Stomach (tissue), 9 donors: ENCODE results near the gene PAH. TPM values are rescaled to one million over a fixed set of nuclear protein-coding genes. Genes with fewer than 3 reads are reported as not detected.

Experiments
- DNase-seq, 2 donors: peaks; one replicate each; pipeline versions ENCODE4 v3.0.0 to v3.0.0-alpha.2; 2013 to 2019
- H3K27ac ChIP-seq, 5 donors: fragments of 200-600 bp in 4 of 5; sonication (generic) in 4 of 5; one replicate each; pipeline ENCODE4 v1.5.1; 2013 to 2019; ENCODE audit warnings: mild to moderate bottlenecking in 1 of 5, moderate library complexity in 1 of 5
- H3K27me3 ChIP-seq, 3 donors: fragments of 200-600 bp; sonication (generic); one replicate each; pipeline ENCODE4 v1.5.1; 2017 to 2019; ENCODE audit warnings: mixed run types in 1 of 3
- H3K36me3 ChIP-seq, 4 donors: fragments of 200-600 bp; sonication (generic); 1 replicate in 3 of 4; 2 replicates in 1 of 4; pipeline ENCODE4 v1.5.1; 2016 to 2019
- H3K4me1 ChIP-seq, 4 donors: fragments of 200-600 bp; sonication (generic); one replicate each; pipeline ENCODE4 v1.5.1; 2016 to 2019
- H3K4me3 ChIP-seq, 4 donors: fragments of 200-600 bp; sonication (generic) in 3 of 4; one replicate each; pipeline ENCODE4 v1.5.1; 2016 to 2019; ENCODE audit warnings: mild to moderate bottlenecking in 1 of 4
- H3K9me3 ChIP-seq, 4 donors: fragments of 200-600 bp; sonication (generic); one replicate each; pipeline ENCODE4 v1.5.1; 2016 to 2019
- CTCF ChIP-seq, 7 experiments: fragments of 450-650 bp in 4 of 7; fragments of 200-600 bp in 3 of 7; sonication (generic) in 3 of 7; IDR thresholded peaks; one replicate each; pipeline ENCODE4 v1.5.1; 2016 to 2019; ENCODE audit warnings: antibody characterized with exemption in 7 of 7, control low read depth in 2 of 7, mild to moderate bottlenecking in 1 of 7
- EP300 ChIP-seq: sonication (generic); formaldehyde crosslinking; IDR thresholded peaks from one replicate; pipeline ENCODE4 v1.6.1; 2017; ENCODE audit warnings: antibody characterized with exemption
- POLR2A ChIP-seq, 4 donors: fragments of 450-650 bp; IDR thresholded peaks; one replicate each; pipeline ENCODE4 v1.6.1; 2016; ENCODE audit warnings: antibody characterized with exemption in 4 of 4, control low read depth in 2 of 4, mild to moderate bottlenecking in 1 of 4, moderate library complexity in 1 of 4
- POLR2AphosphoS5 ChIP-seq, 3 donors: sonication (generic); formaldehyde crosslinking; IDR thresholded peaks; one replicate each; pipeline ENCODE4 v1.6.1; 2016; ENCODE audit warnings: antibody characterized with exemption in 3 of 3
- whole genome bisulfite sequencing, 5 donors: extraction: QIAGEN DNeasy Blood & Tissue Kit in 3 of 5; methylation state at CpG; one replicate each; pipeline versions ENCODE4 v1.1.5 to v1.1.7; 2013 to 2018; 5-methylcytosine and 5-hydroxymethylcytosine counted together
- intact Hi-C: fragments of 100-400 bp; cut with DNase I; formaldehyde crosslinking; loops from one replicate; pipeline ENCODE4 v1.15.1; 2023; ENCODE audit warnings: low total_unique reads
- polyA plus RNA-seq, 3 donors: library from polyadenylated mRNA; stranded (reverse); fragments of 200-250 nt; gene quantifications; one replicate each; pipeline ENCODE4 v1.2.3, GENCODE V29; 2013
- total RNA-seq, 5 donors: library from RNA; depleted of rRNA; stranded (reverse); fragments of >200 nt; gene quantifications; one replicate each; pipeline versions ENCODE4 v1.1.0 to v1.2.3, GENCODE V29; 2014 to 2016
- donor health status: healthy with polysubstance abuse.
- donor health status: Bipolar disorder and iron deficiency.
- donor health status: healthy.

The PAH gene
- total and polyA plus RNA-seq, 8 donors: 0.08 to 1.1 TPM; not detected in 6

- Histone ChIP-seq H3K9me3 (no peaks in the 10 kb centered on the region), H3K4me1 (peaks cover 8 to 19% (median 12%) of the 10 kb centered on the region in 4 donors), H3K4me3 (no peak overlapping the region), H3K27ac (no peak overlapping the region), H3K36me3 (no peaks in the 10 kb centered on the region), H3K27me3 (peaks cover 7 to 94% (median 45%) of the 10 kb centered on the region in 3 donors)
- intact Hi-C loops: loop anchor here (5.0 to 10.0 kb wide), 2 partner anchors 554 to 596 kb away; no protein-coding TSS in a partner anchor
- DNase-seq: no peak
- TF ChIP-seq CTCF (IDR thresholded peaks at IDR 0.05) (no peak), EP300 (no peak), POLR2AphosphoS5 (IDR thresholded peaks at IDR 0.05) (no peak), POLR2A (IDR thresholded peaks at IDR 0.05) (no peak)
- 11 to 35% (median 17%) methylated on average over 13 to 21 of the region's 21 CpGs for WGBS, 5 donors
Observed at GRCh38 chr12:102950950-102951619, 34.0 kb upstream of the PAH start.

- Histone ChIP-seq H3K9me3 (no peaks in the 10 kb centered on the region), H3K4me3 (no peak overlapping the region), H3K27ac (no peak overlapping the region), H3K27me3 (peaks cover 7 to 93% (median 38%) of the 10 kb centered on the region in 3 donors), H3K4me1 (peaks cover 8 to 17% (median 10%) of the 10 kb centered on the region in 4 donors), H3K36me3 (no peaks in the 10 kb centered on the region)
- intact Hi-C loops: loop anchor here (5.0 to 10.0 kb wide), 2 partner anchors 554 to 597 kb away; no protein-coding TSS in a partner anchor
- WGBS, 5 donors: 5 to 9% (median 8%) methylated on average over 37 of the region's 37 CpGs
- TF ChIP-seq EP300 (no peak), CTCF (IDR thresholded peaks at IDR 0.05) (peak in 2 of 7 experiments; percentile 19 to 20), POLR2AphosphoS5 (IDR thresholded peaks at IDR 0.05) (no peak), POLR2A (IDR thresholded peaks at IDR 0.05) (no peak)
- DNase-seq: peak; percentile 45 to 71
Observed at GRCh38 chr12:102950107-102950949, 33.3 kb upstream of the PAH start.

DNA sequence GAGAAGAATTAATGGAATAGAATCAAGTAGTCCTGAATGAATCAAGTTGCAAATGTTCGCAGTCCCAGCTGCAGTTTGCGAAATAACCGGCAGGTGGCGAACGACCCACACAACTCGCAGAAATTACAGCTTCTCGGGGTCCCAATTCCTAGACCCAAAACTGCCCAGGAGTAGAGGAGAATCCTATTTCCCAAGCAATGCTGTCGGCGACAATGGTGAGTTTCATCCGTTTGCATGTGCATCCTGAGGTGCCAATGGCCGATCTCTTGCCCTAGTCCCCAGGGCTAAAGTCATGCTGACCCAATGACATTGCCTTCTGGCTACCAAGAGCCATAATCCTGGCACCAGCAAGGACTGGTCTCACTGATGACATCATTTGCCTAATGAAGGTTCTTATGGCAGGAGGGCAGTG, 31.9 kb upstream of the PAH start:
- DNase-seq: peak; percentile 63 to 77
- H3K27ac ChIP-seq: no peak overlapping the region
- no peak overlapping the region for H3K4me3 ChIP-seq
- H3K4me1 ChIP-seq: peaks cover 8 to 17% (median 10%) of the 10 kb centered on the region in 4 donors
- peaks cover 7 to 83% (median 25%) of the 10 kb centered on the region in 3 donors for H3K27me3 ChIP-seq
- WGBS, 5 donors: 6 to 12% (median 7%) methylated on average over 11 of the region's 11 CpGs
- no peak for TF ChIP-seq POLR2AphosphoS5 (IDR thresholded peaks at IDR 0.05)
- no peak for TF ChIP-seq EP300
- TF ChIP-seq CTCF (IDR thresholded peaks at IDR 0.05): peak in 6 of 7 experiments; percentile 28 to 92 (median 86)
- no peak for TF ChIP-seq POLR2A (IDR thresholded peaks at IDR 0.05)
- intact Hi-C loops: no loop called here
- H3K9me3 ChIP-seq: no peaks in the 10 kb centered on the region
- no peaks in the 10 kb centered on the region for H3K36me3 ChIP-seq

DNA sequence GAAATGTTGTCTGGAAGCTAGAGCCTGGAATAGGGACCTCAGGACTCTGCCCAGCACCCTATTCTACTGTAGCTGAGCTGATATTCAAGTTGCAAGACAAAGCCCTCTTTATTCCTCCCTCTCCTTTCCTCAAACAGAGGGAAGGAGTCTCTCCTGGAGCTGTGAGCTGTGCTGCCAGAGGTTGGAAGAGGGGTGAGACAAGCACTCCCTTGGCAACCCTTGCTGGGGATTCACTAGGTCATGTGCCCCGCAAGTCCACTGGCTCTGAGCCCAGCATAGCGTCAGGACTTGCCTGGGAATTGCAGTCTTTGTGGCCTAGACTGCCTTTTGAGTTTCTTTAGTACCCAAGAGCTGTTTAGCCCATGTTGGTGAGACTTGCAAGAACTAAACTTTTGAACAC, 29.0 kb upstream of the PAH start:
- no peak for DNase-seq
- peaks cover under 1 to 54% (median 19%) of the 10 kb centered on the region in 3 donors for H3K27me3 ChIP-seq
- no peak overlapping the region for H3K27ac ChIP-seq
- intact Hi-C loops: no loop called here
- no peaks in the 10 kb centered on the region for H3K36me3 ChIP-seq
- H3K9me3 ChIP-seq: peaks cover 0 to 2% (median 0%) of the 10 kb centered on the region in 4 donors
- 39 to 65% (median 59%) methylated on average over 2 of the region's 2 CpGs for WGBS, 5 donors
- no peak overlapping the region for H3K4me3 ChIP-seq
- peaks cover 8 to 15% (median 10%) of the 10 kb centered on the region in 4 donors for H3K4me1 ChIP-seq
- TF ChIP-seq CTCF (IDR thresholded peaks at IDR 0.05) (no peak), POLR2A (IDR thresholded peaks at IDR 0.05) (no peak), POLR2AphosphoS5 (IDR thresholded peaks at IDR 0.05) (no peak), EP300 (no peak)
